HG03354 (cell line): ENCODE results near the gene CCDC177.

ENCODE experiments used
- ATAC-seq: cut with Tn5 transposase; IDR thresholded peaks from one replicate; pipeline ENCODE4 v1.9.1; 2021; ENCODE audit warnings: mild to moderate bottlenecking; ENCODE audit not compliant: unreplicated experiment, poor library complexity, severe bottlenecking

Gene CCDC177

GRCh38 chr14:69574263-69574953 is at the start of gene CCDC177:
Gene CCDC177 (minus strand): TSS chr14:69574871. CDS start chr14:69573622, 1,249 bp downstream.
- peak; percentile 53 for ATAC-seq

GRCh38 chr14:69624136-69624535 is 49.5 kb upstream of the CCDC177 start:
- no peak for ATAC-seq

GRCh38 chr14:69620981-69621380 is 46.3 kb upstream of the CCDC177 start:
- no peak for ATAC-seq

GRCh38 chr14:69620211-69620611 is 45.5 kb upstream of the CCDC177 start:
- ATAC-seq = no peak

- no peak for ATAC-seq
Measured at GRCh38 chr14:69619012-69619411, 44.3 kb upstream of the CCDC177 start.

- no peak for ATAC-seq
Measured at GRCh38 chr14:69617796-69618195, 43.1 kb upstream of the CCDC177 start.

GRCh38 chr14:69616408-69616773 is 41.7 kb upstream of the CCDC177 start:
- no peak for ATAC-seq

- peak; percentile 63 for ATAC-seq
Measured at GRCh38 chr14:69615496-69616407, 41.1 kb upstream of the CCDC177 start.

GRCh38 chr14:69615121-69615495 is 40.4 kb upstream of the CCDC177 start:
- peak; percentile 1 for ATAC-seq

- no peak for ATAC-seq
Measured at GRCh38 chr14:69614592-69614991, 39.9 kb upstream of the CCDC177 start.

- no peak for ATAC-seq
Measured at GRCh38 chr14:69613312-69614073, 38.8 kb upstream of the CCDC177 start.

- ATAC-seq = no peak
Measured at GRCh38 chr14:69612783-69613130, 38.1 kb upstream of the CCDC177 start.

GRCh38 chr14:69612014-69612782 is 37.5 kb upstream of the CCDC177 start:
- ATAC-seq = peak; percentile 11

- peak; percentile 57 for ATAC-seq
Measured at GRCh38 chr14:69611172-69612013, 36.7 kb upstream of the CCDC177 start, which contains the start of gene SUSD6. Gene SUSD6 (plus strand): TSS chr14:69611596. CDS start chr14:69658593, 46,997 bp downstream.

GRCh38 chr14:69610874-69611171 is 36.2 kb upstream of the CCDC177 start:
- ATAC-seq = no peak

GRCh38 chr14:69610020-69610873 is 35.6 kb upstream of the CCDC177 start:
- ATAC-seq = no peak

- no peak for ATAC-seq
Measured at GRCh38 chr14:69606258-69607184, 31.9 kb upstream of the CCDC177 start.
